OCI-LY3 (cell line): Measurements from ENCODE around the gene SOX5.
"Not testable (repeated sequence)": the region's sequence is repeated elsewhere in the genome, so short reads cannot be mapped to it uniquely, and the experiment has no call there.

Experiments
- H2AFZ ChIP-seq: fragments of 200-600, 300-600 bp; shearing (Covaris generic); 2 replicates; pipeline ENCODE4 v1.6.0; 2014; ENCODE audit warnings: antibody characterized with exemption, low read depth, low read length
- H3K27ac ChIP-seq: fragments of 200-600, 300-600 bp; sonication (generic); 2 replicates; pipeline ENCODE4 v1.5.1; 2014; ENCODE audit warnings: mild to moderate bottlenecking, low read length, moderate library complexity, mixed read lengths
- H3K27me3 ChIP-seq: fragments of 200-600, 300-600 bp; sonication (generic); 2 replicates; pipeline ENCODE4 v1.6.1; 2014; ENCODE audit warnings: low read depth, low read length, mixed read lengths
- H3K36me3 ChIP-seq: fragments of 200-600, 300-600 bp; sonication (generic); replicated peaks from 2 replicates; pipeline ENCODE3; 2014; ENCODE audit warnings: low read depth, low read length, mixed read lengths
- H3K4me1 ChIP-seq: fragments of 300-600, 200-600 bp; sonication (generic); 2 replicates; pipeline ENCODE4 v1.6.1; 2014; ENCODE audit warnings: low read length, mixed read lengths
- H3K4me2 ChIP-seq: fragments of 200-600, 300-600 bp; sonication (generic); 2 replicates; pipeline ENCODE4 v1.6.1; 2014; ENCODE audit warnings: low read length, mixed read lengths
- H3K4me3 ChIP-seq: fragments of 300-600, 200-600 bp; sonication (generic); 2 replicates; pipeline ENCODE4 v1.5.1; 2014; ENCODE audit warnings: antibody characterized with exemption, mild to moderate bottlenecking, low read length, moderate library complexity
- H3K79me2 ChIP-seq: fragments of 300-600, 200-600 bp; shearing (Covaris generic); 2 replicates; pipeline ENCODE4 v1.6.1; 2014; ENCODE audit warnings: mild to moderate bottlenecking, low read length, mixed read lengths
- H3K9ac ChIP-seq: fragments of 300-600, 200-600 bp; shearing (Covaris generic); 2 replicates; pipeline ENCODE4 v1.6.0; 2014; ENCODE audit warnings: mild to moderate bottlenecking, low read length, moderate library complexity
- H3K9me3 ChIP-seq: fragments of 200-600, 300-600 bp; shearing (Covaris generic); 2 replicates; pipeline ENCODE4 v1.6.1; 2014; ENCODE audit warnings: low read length, mixed read lengths; ENCODE audit not compliant: insufficient read depth
- H4K20me1 ChIP-seq: fragments of 200-600, 300-600 bp; sonication (generic); 2 replicates; pipeline ENCODE4 v1.6.1; 2016; ENCODE audit warnings: low read length, mixed read lengths; ENCODE audit not compliant: insufficient read depth
- EZH2phosphoT487 ChIP-seq: fragments of 200-600 bp; shearing (Covaris generic); IDR thresholded peaks from 2 replicates; pipeline ENCODE4 v1.6.1; 2018; ENCODE audit warnings: antibody characterized with exemption, mixed run types, low read depth
- TF ChIP-seq, protein P1 (sequence below): fragments of 200-600, 300-600 bp; sonication (generic); IDR thresholded peaks from 2 replicates; pipeline ENCODE4 v1.5.1; 2014; ENCODE audit warnings: antibody characterized with exemption, low read length, low read depth

The SOX5 gene

DNA sequence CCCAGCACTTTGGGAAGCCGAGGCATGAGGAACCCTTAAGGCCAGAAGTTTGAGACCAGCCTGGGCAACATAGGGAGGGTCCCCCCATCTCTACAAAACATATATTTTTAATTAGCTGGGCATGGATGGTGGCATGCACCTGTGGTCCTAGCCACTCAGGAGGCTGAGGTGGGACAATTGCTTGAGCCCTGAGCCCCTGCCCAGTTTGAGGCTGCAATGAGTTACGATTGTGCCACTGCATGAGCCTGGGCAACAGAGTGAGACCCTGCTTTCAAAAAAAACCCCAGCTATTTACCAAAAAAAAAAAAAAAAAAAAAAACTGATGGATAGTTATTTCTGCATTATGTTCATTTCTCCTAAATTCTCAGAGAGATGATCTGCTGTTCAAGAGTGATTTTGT, 230.0 kb downstream of the SOX5 start:
- Histone ChIP-seq H3K4me3 (no peak overlapping the region), H3K9me3 (no peaks in the 10 kb centered on the region), H3K36me3 (no peaks in the 10 kb centered on the region), H2AFZ (no peak overlapping the region), H3K27me3 (no peaks in the 10 kb centered on the region), H3K27ac (no peak overlapping the region), H3K79me2 (no peaks in the 10 kb centered on the region), H3K9ac (no peak overlapping the region), H3K4me1 (no peaks in the 10 kb centered on the region), H4K20me1 (0 out of 2 replicates have a peak, but pooled peaks cover 7% of the 10 kb centered on the region), H3K4me2 (no peak overlapping the region)
- no peak for TF ChIP-seq EZH2phosphoT487
- TF ChIP-seq, protein P1, sequence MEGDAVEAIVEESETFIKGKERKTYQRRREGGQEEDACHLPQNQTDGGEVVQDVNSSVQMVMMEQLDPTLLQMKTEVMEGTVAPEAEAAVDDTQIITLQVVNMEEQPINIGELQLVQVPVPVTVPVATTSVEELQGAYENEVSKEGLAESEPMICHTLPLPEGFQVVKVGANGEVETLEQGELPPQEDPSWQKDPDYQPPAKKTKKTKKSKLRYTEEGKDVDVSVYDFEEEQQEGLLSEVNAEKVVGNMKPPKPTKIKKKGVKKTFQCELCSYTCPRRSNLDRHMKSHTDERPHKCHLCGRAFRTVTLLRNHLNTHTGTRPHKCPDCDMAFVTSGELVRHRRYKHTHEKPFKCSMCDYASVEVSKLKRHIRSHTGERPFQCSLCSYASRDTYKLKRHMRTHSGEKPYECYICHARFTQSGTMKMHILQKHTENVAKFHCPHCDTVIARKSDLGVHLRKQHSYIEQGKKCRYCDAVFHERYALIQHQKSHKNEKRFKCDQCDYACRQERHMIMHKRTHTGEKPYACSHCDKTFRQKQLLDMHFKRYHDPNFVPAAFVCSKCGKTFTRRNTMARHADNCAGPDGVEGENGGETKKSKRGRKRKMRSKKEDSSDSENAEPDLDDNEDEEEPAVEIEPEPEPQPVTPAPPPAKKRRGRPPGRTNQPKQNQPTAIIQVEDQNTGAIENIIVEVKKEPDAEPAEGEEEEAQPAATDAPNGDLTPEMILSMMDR, result no peak

DNA sequence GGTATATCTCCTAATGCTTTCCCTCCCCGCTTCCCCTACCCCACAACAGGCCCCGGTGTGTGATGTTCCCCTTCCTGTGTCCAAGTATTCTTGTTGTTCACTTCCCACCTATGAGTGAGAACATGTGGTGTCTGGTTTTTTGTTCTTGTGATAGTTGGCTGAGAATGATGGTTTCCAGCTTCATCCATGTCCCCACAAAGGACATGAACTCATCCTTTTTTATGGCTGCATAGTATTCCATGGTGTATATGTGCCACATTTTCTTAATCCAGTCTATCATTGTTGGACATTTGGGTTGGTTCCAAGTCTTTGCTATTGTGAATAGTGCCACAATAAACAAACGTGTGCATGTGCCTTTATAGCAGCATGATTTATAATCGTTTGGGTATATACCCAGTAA, 239.1 kb downstream of the SOX5 start:
- H3K27ac ChIP-seq, H2AFZ ChIP-seq, H3K9ac ChIP-seq, H4K20me1 ChIP-seq, H3K79me2 ChIP-seq, H3K9me3 ChIP-seq, H3K4me3 ChIP-seq, H3K4me1 ChIP-seq, H3K27me3 ChIP-seq, H3K4me2 ChIP-seq: not testable (repeated sequence)
- H3K36me3 ChIP-seq, result peaks cover 13% of the 10 kb centered on the region

DNA sequence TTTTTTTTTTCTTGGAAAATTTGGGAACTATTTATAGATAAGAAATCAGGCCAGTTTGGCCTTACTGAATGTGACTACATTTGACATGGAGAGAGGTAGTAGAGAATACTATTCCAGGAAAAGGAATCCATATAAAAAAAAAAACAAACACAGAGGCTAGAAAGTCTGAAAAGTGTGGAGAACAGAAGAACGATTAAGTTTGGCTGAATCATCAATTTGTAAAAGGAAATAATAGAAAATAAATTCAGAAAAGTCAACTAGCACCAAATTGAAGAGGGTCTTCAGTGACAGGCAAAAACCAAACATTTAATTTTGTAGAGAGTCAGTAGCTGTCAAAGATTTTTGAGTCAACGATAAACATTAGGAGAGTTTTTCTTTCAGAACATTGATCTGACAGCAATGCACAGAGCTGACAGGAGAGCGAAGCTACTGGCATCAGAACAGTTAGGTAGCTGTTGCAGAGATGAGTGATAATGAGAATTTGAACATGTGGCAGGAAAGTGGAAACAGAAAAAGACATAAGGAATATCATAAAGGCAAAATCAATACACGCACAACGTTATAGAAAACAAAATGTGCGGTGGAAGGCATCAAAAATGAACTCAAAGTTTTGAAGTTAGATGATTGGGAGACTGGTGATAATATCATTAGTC, 241.2 kb downstream of the SOX5 start:
- H3K27ac ChIP-seq, result no peak overlapping the region
- H3K36me3 ChIP-seq, result peaks cover 12% of the 10 kb centered on the region
- TF ChIP-seq, protein P1, result no peak
- no peak for TF ChIP-seq EZH2phosphoT487
- no peaks in the 10 kb centered on the region for H3K79me2 ChIP-seq
- no peak overlapping the region for H3K9ac ChIP-seq
- no peaks in the 10 kb centered on the region; the same call in 1 of the 2 replicates for H4K20me1 ChIP-seq
- H3K4me1 ChIP-seq, result 0 out of 2 replicates have a peak, but pooled peaks cover 7% of the 10 kb centered on the region
- no peak overlapping the region for H3K4me2 ChIP-seq
- H3K4me3 ChIP-seq, result no peak overlapping the region
- no peak overlapping the region for H2AFZ ChIP-seq
- no peaks in the 10 kb centered on the region for H3K9me3 ChIP-seq
- H3K27me3 ChIP-seq, result no peaks in the 10 kb centered on the region

DNA sequence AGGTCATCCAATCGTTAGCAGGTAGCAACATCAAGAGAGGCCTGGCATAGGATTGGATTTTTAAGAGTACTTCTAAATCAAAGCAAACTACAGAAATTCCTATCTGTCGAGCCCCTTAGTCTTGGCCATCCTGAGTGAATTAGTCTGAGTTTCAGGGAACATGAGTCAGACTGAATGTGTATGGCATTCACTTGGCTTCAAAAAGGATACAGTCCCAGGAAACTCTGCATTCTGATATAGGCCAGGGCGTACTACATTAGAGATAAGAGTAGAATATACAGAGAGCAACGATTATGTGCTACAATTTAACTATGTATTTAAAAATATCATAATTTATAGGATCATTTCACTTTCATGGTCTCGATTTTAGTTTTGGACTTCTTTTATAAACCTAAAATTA, 242.2 kb downstream of the SOX5 start:
- Histone ChIP-seq H3K4me2 (no peak overlapping the region), H2AFZ (no peak overlapping the region)
- TF ChIP-seq, protein P1, result no peak
- no peak for TF ChIP-seq EZH2phosphoT487

More for the DNA sequence above, 242.2 kb downstream of the SOX5 start:
- H4K20me1 ChIP-seq, result no peaks in the 10 kb centered on the region; the same call in 1 of the 2 replicates
- H3K27ac ChIP-seq, result no peak overlapping the region
- H3K4me1 ChIP-seq, result 0 out of 2 replicates have a peak, but pooled peaks cover 7% of the 10 kb centered on the region
- no peaks in the 10 kb centered on the region for H3K27me3 ChIP-seq
- H3K4me3 ChIP-seq, result no peak overlapping the region
- no peaks in the 10 kb centered on the region for H3K9me3 ChIP-seq
- no peak overlapping the region for H3K9ac ChIP-seq
- H3K36me3 ChIP-seq, result peaks cover 9% of the 10 kb centered on the region
- no peaks in the 10 kb centered on the region for H3K79me2 ChIP-seq
